NB4 (cell line): ENCODE measurements around the gene STAC.

Source experiments
- DNase-seq: peaks from one replicate; pipeline ENCODE4 v3.0.0; 2010; ENCODE audit warnings: low read depth
- H3K4me3 ChIP-seq: one replicate; pipeline ENCODE4 v1.5.1; 2011; ENCODE audit warnings: mild to moderate bottlenecking, low read depth, low read length, moderate library complexity
- MYC ChIP-seq: IDR thresholded peaks from 2 replicates; pipeline ENCODE4 v1.6.1; 2011; ENCODE audit warnings: low read depth, low read length
- POLR2A ChIP-seq: IDR thresholded peaks from 2 replicates; pipeline ENCODE4 v1.6.1; 2011; ENCODE audit warnings: mild to moderate bottlenecking; ENCODE audit not compliant: insufficient read length; ENCODE audit errors: extremely low read depth
- TF ChIP-seq, protein P1 (sequence below): IDR thresholded peaks from one replicate; pipeline ENCODE4 v1.5.1; 2012; ENCODE audit warnings: low read depth, low read length
- TF ChIP-seq, protein P2 (sequence below): IDR thresholded peaks from 2 replicates; pipeline ENCODE4 v1.6.1; 2011; ENCODE audit warnings: low read depth, low read length

The STAC gene

DNA sequence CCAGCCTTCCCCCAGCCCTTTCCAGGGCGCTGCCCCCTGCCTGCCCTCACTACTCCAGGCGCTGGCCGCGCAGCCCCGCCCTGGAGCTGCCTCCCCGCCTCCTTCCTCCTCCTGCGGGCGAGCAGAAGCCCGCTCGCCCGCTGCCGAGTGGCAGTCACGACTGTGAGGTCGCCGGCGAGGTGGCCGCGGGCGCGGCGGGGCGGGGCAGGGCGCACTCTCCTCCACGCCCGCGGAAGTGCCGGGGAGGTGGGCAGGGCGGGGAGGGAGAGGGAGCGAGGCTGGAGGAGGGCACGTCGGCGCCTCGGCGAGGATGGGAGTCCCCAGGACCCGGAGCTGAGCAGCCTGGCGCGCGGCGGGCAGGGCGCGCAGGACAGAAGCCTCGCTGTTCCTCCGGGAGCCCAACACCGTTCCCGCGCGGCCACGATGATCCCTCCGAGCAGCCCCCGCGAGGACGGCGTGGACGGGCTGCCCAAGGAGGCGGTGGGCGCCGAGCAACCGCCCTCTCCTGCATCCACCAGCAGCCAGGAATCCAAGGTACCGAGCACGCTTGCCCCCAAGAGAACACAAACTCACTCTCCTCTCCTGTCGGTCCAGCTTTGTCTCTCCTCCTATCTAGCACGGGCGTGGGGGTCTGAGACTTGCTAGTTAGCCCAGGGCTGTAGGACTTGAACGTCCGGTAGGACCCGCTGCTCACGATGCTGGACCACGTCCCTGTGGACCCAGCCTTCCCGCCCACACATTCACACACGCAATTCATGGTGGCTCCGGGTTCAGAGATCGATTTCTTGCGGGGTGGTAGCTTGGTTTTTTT, at the start of gene STAC:
Gene STAC (plus strand): TSS at position 284 of the 811 bp plus-strand sequence. CDS start 140 bp downstream, at position 424.
- TF ChIP-seq, protein P1, sequence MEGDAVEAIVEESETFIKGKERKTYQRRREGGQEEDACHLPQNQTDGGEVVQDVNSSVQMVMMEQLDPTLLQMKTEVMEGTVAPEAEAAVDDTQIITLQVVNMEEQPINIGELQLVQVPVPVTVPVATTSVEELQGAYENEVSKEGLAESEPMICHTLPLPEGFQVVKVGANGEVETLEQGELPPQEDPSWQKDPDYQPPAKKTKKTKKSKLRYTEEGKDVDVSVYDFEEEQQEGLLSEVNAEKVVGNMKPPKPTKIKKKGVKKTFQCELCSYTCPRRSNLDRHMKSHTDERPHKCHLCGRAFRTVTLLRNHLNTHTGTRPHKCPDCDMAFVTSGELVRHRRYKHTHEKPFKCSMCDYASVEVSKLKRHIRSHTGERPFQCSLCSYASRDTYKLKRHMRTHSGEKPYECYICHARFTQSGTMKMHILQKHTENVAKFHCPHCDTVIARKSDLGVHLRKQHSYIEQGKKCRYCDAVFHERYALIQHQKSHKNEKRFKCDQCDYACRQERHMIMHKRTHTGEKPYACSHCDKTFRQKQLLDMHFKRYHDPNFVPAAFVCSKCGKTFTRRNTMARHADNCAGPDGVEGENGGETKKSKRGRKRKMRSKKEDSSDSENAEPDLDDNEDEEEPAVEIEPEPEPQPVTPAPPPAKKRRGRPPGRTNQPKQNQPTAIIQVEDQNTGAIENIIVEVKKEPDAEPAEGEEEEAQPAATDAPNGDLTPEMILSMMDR = no peak
- no peak for TF ChIP-seq POLR2A
- no peak within 1 kb of the TSS for H3K4me3 ChIP-seq
- no peak for DNase-seq

- H3K4me3 ChIP-seq = no peak overlapping the region
- no peak for DNase-seq
- TF ChIP-seq, protein P2, sequence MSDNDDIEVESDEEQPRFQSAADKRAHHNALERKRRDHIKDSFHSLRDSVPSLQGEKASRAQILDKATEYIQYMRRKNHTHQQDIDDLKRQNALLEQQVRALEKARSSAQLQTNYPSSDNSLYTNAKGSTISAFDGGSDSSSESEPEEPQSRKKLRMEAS = no peak
- TF ChIP-seq POLR2A = no peak
- TF ChIP-seq, protein P1 = no peak
- no peak for TF ChIP-seq MYC
Observed at GRCh38 chr3:36332139-36332538, 48.2 kb upstream of the STAC start.

- TF ChIP-seq, protein P1 = no peak
- TF ChIP-seq POLR2A = no peak
- TF ChIP-seq, protein P2 = no peak
- TF ChIP-seq MYC = no peak
- H3K4me3 ChIP-seq = no peak overlapping the region
- no peak for DNase-seq
Observed at GRCh38 chr3:36362216-36362615, 18.1 kb upstream of the STAC start.

GRCh38 chr3:36362973-36363372, 17.3 kb upstream of the STAC start:
- no peak for DNase-seq
- TF ChIP-seq POLR2A = no peak
- TF ChIP-seq, protein P2 = no peak
- TF ChIP-seq, protein P1 = no peak
- no peak for TF ChIP-seq MYC
- no peak overlapping the region for H3K4me3 ChIP-seq

GRCh38 chr3:36364260-36364659, 16.0 kb upstream of the STAC start:
- DNase-seq = no peak
- no peak overlapping the region for H3K4me3 ChIP-seq
- TF ChIP-seq MYC (no peak), POLR2A (no peak)
- TF ChIP-seq, protein P1 = no peak
- TF ChIP-seq, protein P2 = no peak

- no peak overlapping the region for H3K4me3 ChIP-seq
- DNase-seq = no peak
- no peak for TF ChIP-seq POLR2A
- no peak for TF ChIP-seq MYC
- TF ChIP-seq, protein P2 = no peak
- TF ChIP-seq, protein P1 = no peak
Observed at GRCh38 chr3:36365829-36366228, 14.5 kb upstream of the STAC start.
